CD1c-positive myeloid dendritic cell (primary cell): ENCODE measurements around the gene PID1.
"Not testable (repeated sequence)": the region's sequence is repeated elsewhere in the genome, so short reads cannot be mapped to it uniquely, and the experiment has no call there.

ENCODE experiments used
- DNase-seq: peaks from one replicate; pipeline ENCODE4 v3.0.0-alpha.2; 2016; ENCODE audit errors: extremely low spot score

PID1 gene

DNA sequence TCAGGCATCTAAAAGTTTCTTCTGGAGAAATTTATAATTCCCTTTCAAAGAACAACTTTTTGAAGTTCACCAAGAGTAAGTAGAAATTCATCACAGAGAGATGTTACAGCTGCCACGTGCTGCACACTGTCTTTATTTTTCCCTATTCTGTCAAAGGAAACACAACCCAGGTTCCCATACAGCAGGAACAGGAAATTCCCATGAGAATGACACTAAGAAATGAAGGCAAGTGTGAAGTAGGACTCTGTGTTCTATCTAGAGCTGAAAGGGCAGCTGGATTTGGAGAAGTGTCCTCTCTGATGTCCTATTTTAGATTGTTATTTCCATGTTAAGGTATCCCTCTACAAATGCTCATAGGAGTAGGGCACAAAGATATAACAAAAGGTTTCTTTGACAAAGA is 58.8 kb downstream of the PID1 start:
- DNase-seq, result no peak

DNA sequence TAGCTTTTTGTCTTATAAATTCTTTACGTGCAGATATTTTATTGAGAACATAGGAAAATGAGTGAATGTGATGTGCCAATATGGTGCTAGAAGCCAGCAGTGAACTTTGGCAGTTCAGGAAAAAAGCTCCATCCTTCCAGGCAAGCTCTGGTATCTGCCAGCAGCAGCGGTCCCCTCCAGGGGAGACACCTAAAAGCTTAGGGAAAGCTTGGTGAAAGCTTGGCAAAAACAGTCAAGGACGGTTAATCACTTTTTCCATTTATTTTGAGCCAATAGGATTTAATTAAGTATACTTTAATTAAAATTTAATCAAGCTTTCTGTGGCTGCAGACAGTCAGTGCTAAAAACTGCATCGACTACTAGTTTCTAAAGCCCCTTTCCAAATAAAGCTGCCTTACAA is 60.4 kb downstream of the PID1 start:
- DNase-seq, result no peak

DNA sequence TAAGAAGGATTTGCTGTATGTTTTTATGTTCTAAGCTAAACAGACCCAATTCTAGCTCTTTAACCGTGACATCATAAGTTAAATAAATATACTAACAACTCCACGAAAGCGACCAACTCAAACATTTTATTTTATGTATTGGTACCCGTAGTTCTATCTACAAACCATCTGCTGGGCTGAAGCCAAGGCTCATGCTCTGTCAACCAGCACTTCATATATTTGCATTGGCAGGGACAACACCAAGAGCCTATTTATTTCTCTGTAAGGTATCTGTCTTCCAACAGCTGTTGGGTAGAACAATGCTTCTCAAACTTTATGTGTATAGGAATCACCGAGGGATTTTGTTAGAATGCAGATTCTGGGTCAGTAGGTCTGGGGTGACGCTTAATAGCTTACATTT is 64.5 kb downstream of the PID1 start:
- no peak for DNase-seq

DNA sequence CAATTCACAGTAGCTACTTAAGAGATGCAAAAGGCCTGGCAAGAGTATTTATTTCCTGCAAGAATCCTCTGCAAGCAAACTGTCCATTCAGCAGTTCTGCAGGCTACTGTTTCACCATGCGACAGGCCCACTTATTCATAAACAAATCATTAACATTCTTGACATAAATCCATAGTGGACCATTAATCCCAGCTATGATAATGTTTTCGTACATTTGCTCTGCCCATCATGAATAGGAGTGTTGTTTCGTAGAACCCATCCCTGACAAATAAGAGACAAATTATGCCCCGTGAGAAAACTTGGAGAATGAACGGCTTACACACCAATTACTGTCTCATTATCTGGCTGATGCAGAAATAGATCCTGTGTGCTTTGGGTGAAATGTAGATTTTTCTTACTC is 65.4 kb downstream of the PID1 start:
- DNase-seq, result no peak

DNA sequence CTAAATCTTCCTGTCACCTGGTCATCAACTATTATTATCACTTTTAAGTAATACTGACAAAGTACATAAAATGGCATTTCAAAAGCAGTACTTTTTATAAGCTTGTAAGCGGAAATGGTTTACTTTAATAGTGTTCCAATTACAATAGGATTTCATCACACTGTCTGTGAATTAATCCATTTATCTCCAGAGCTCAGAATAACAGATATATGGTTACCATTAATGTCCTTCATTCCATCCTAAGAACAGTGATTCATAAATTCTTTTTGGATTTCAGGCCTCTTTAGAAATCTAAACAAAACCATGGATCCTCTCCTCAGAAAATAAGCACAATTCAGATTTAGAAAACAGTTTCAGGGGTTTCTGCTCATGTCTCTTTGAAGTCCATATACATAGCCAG is 68.4 kb downstream of the PID1 start:
- DNase-seq, result no peak

DNA sequence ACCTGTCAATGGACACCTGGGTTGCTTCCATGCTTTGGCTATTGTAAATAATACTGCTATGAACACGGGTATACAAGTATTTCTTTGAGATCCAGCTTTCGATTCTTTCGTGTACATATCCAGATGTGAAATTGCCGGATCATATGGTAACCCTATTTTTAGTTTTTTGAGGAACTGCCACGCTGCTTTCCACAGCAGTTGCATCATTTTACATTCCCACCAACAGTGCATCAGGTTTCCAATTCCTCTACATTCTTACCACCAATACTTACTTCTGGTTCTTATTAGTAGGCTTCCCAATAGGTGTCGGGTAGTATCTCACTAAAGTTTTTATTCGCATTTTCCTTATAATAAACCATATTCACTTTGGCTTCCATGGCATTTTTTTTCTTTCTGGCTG is 69.6 kb downstream of the PID1 start:
- no peak for DNase-seq

DNA sequence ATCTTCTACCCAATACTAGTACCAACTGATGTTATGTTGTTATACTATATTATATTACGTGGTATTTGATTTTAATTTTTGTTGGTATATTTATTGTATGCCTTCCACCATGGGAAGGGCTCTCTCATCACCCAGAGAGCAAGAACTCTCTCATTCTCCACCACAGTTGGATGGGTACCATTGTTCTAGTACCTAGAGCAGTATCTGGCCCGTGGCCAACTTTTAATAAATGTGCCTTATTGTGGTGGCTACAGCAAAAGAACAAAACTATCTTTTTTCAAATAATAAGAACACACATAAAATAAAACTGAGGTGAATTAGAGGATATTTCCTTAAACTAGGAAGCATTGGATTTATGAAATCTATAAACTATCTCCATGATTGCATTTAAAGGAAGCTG is 71.8 kb downstream of the PID1 start:
- no peak for DNase-seq

DNA sequence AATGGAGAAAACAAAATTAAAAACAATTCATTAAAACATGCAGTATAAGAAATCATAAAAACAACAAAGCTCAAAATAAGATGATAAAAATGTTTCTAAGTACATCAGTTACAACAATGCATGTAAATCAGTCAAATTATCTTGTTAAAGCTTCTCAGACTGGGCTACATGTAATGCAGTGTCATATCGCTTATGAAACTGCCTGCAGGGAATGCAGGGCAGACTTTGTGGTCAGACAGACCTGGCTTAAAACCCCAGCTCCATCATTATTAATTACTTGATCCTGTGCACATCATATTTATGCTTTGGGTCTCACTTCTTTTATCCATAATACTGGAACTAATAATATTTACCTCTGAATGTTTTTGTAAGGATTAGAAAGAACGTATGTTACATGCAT is 74.6 kb downstream of the PID1 start:
- no peak for DNase-seq

DNA sequence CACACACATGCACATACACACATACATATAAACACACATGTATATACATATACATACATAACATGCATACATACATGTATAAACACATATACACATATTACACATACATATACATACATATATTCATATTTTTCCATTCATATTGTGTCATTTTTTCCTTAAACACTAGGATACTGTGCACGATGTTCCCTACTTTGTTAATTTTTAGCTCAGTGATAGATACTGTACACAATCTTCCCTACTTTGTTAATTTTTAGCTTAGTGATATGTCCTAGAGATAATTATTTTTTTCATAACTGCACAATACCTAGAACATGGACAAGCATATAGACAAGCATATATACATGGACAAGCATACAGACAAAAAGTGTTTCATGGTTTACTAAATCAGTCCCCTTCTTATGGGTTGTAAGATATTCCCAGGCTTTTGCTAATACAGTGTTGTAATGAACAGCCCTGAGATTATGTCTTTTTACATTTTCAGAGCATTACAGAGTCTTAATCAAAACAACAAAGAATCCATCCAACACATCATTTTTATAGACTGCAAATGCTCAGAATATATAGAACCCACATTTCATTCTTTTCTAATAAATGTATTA is 75.6 kb downstream of the PID1 start:
- no peak for DNase-seq

DNA sequence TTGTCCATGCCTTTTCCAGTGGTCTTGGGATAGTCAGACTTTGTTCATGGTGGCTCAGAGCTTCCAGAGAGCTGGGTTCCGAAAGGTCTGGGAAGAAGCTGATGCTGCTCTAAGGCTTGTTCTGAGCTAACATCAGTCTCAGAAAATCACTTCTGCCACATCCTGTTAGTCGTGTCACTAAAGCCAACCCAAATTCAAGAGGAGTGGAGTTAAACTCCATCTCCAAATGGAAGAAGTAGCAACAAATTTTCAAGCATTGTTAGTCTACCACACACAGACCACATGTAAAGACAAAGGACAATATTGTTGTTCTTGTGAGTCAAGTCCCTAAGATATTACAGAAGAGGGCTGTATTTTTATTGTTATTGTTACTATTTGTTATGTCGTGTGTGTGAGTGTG is 77.8 kb downstream of the PID1 start:
- no peak for DNase-seq

DNA sequence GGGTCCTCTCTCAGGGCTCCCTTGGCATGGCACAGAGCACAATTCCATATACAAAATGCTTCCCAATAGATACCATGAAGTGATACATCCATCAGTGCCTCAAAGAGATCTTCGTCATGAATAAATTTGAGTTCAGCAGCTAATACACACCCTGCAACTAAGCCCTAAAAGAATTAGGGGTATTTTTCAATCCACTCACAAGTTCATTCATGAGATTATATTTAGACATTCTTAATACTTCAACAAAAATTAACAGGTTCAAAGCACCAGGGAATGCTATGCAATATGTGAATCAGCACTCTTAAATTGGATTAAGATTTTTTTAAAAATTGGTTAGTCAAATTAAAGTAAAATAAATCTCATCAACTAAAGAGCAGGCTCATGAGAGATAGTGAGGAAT is 79.7 kb downstream of the PID1 start:
- DNase-seq, result no peak

DNA sequence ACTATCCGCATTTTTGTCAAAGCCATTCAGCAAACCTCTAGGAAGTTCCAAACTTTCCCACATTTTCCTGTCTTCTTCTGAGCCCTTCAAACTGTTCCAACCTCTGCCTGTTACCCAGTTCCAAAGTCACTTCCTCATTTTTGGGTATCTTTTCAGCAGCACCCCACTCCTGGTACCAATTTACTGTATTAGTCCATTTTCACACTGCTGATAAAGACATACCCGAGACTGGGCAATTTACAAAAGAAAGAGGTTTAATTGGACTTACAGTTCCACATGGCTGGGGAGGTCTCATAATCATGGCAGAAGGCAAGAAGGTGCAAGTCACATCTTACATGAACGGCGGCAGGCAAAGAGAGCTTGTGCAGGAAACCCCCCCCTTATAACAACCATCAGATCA is 84.0 kb downstream of the PID1 start:
- not testable (repeated sequence) for DNase-seq

DNA sequence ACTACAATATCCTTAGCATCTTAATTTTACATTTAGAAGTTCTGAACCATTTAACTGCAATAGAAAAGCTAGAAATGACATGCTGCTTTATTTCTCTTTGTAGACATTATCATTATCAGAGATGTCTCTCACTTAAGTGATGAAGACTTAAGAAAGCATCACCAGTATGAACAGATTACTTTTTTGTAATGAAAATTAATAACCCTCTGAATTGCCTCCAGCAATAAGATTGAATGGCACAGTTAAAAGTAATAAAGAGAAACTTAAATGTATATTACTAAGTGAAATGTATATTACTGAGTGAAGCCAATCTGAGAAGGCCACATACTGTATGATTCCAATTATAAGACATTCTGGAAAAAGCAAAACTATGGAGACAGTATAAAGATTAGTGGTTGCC is 89.4 kb downstream of the PID1 start:
- DNase-seq, result no peak

DNA sequence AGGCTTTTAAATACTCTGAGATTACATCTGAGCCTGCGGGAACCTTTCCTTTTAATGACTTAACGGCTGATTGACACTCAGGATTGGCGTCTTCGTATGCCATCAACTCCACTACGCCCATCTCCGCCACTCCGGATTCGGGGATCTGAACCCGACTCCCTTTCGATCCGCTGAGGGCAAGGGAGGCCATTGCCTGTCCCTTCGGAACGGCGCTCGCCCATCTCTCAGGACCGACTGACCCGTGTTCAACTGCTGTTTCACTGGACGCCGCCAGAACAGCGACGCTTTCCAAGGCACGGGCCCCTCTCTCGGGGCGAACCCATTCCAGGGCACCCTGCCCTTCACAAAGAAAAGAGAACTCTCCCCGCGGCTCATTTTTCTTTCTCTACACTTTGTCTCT is 90.4 kb downstream of the PID1 start:
- no peak for DNase-seq

DNA sequence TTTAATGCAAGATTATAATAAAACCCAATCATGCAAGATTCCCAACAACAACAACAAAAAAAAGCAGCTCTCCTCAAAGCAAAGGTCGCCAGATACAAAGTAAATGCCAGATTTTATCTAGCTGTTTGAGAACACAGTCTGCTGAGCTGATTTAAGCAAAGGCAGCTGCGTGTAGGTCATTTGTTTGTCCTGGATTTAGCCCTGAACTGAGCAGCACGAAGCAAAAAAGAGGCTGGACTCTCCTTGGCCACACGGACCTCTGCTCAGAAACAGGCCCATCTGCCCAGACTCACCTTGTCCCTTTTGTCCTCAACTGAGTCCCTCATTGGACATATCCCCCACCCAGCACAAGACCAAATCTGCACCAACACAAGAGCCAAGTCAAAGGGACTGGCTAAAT is 91.5 kb downstream of the PID1 start:
- DNase-seq, result no peak

DNA sequence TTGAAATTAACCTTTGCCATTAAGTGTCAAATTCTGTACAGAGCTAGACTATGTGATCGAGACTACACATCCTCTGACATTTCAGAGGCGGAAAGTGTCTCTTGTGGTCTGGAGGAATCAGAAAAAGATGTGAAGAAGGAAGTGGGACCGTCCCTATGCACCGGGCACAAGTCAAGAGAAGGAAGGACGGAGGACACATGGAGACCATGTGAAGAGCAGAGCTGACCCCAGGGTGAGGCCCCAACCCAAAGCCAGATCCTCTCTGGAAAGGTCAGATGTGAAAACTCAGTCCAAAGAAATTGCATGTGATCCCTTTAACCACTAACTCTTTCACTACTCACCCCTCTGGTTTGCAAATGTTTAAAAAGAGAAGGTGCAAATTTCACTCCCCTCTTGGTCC is 92.4 kb downstream of the PID1 start:
- DNase-seq, result no peak

DNA sequence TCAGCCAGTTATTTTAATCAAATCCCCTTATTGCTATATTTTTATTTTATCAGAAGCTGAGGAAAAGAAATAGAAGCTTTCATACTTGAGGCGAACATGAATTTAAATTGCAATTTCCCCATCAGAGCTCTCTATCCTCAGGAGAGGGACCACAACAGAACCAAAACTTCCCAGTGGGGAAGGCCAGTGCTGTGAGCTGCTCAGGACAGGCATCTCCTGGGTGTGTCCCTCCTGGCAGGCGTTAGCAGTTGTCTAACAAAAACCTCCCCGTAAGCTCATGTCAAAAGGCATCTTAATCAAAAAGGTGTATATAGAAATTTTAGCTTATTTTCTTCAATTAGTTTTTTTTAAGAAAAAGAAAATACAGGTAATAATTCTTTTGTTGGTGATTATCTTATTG is 93.0 kb downstream of the PID1 start:
- no peak for DNase-seq

DNA sequence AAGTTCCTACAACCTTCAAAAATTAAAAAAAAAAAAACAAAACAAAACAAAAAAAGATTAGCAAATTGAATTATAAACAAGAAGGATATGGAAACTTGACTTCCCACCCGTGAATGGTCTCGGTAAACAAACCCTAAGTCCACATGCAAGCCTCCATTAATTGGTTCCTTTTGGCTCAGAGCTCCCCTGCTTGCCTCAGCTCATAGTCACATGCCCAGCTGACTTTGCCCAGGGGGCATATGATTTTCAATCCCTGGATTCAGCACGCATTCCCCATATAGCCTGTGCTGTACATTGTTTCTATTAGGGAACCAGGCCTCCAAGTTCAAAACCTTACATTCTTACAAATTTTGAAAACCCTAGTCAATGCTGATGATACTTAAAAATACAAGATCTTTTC is 95.0 kb downstream of the PID1 start:
- no peak for DNase-seq

DNA sequence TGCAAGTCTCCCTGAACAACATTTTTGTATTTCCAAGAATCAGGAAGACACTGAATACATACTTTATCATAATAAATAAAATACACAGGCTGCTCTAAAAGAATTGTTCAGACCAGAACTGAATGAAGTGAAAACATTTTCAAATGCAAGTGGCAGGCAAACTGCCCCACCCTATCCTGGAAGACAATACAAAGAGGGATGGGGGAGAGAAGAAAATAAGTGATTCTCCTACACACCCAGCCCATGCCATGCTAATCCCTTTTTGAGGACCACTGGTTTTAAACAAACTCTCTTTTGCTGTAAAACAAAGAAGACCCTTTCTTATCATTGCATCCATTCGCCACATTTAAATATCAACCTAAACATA is 95.6 kb downstream of the PID1 start:
- no peak for DNase-seq

DNA sequence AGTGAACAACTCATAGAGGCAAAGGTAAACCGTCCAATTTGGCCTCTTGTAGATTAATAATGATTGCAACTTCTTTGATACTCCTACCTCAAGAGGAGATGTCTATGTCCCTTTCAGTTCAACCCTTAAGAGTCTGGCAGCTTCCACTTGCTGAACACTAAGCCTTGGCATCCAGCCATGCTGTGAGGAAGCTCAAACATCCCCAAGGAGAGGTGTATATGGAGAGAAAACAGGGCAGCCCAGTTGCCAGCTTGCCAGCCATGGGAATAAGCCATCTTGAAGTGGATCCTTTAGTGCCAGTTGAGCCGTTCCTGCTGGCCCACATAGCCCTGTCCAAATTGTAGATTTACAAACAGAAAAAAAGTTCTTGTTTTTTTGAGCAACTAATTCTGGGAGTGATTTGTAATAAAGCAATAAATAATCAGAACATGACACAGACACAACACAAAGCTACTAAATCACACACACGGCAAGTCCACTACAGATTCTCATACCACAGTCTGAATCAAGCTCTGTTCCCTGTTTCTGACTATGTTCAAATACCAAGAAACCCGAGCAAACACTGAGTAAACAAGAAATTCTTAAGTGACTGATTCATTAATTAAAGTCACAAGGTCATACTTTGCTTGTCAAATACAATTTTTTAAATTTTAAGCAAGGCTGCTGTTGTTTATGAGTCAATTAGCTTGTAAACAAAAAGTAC is 96.1 kb downstream of the PID1 start:
- DNase-seq, result no peak

DNA sequence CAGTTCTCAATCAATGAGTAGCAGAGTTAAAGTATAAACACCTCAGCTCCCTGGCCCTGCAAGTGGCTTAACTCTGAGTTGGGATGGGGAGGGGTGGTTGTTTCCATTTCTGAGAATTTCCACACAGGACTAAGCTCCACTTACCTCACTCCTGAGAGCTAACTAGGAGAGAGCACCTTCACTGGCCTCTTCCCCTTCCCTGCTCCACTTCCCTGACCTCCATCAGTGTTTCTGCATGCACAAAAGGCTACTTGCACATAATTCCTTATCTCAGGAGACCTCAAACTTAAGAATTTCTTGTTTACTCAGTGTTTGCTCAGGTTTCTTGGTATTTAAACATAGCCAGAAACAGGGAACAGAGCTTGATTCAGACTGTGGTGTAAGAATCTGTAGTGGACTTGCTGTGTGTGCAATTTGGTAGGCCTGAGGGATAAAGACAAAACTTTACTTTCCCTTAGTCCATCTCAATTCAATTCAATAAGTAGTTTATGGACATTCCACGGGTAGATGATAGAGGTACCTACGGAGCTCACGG is 97.2 kb downstream of the PID1 start:
- no peak for DNase-seq

DNA sequence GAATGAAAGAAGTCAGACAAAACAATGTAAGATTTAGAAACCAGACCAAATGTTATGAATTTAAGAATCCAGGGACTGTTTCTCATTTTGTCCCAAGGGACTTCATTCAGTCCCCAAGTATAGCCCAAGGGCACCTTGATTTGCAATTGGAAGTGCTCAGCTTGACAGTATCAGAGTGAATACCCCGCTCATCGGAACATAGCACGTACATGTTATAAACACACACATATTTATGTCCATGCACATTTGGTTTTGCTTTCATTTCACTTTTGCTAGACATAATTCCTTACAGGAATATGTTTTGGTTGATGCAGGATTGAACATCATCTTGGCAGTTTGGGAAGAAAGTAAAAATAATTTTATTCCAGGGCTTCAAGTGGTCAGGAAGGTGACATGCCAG is 100.2 kb downstream of the PID1 start:
- DNase-seq, result no peak

DNA sequence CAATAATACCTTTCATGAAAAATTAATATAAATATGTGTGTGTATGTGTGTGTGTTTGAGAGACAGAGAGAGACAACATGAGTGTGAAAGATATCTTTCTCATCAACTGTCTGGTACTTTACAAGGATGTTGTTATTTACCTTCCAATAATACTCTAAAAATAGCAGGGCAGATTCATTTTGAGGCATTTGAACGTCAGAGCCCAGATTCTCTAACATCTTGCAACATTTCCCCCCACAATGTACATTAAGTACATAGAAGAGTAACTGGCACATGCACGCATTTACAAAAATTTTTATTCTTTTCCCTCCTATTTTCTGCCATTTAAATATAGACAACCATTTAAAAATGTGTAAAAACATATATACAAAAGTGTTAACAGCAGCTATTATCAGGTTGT is 100.9 kb downstream of the PID1 start:
- no peak for DNase-seq

DNA sequence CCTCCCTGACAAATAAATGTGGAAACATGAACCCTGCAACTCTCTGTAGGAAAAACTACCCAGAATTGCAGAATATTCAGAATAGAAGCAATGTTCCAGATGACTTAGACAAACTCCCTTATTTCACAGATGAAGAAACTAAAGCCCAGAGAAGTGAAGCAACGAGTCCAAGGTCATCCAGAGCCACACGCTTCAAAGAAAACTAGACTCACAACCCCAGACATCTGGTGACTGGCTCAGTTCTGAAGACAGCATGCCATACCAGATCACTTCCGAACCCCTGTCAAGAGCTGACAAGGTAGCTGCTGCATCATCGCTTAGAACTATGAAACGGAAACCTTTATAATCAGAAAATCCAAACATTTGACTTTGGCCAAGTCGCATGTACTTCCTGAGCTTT is 101.3 kb downstream of the PID1 start:
- no peak for DNase-seq
